NCI-H446 (cell line): Measurements from ENCODE around the gene H2BK1.

ENCODE experiments used
- DNase-seq, 2 experiments: peaks; one replicate each; lab custom pipeline; 2025; lab: John Stamatoyannopoulos, UW

H2BK1 gene

DNA sequence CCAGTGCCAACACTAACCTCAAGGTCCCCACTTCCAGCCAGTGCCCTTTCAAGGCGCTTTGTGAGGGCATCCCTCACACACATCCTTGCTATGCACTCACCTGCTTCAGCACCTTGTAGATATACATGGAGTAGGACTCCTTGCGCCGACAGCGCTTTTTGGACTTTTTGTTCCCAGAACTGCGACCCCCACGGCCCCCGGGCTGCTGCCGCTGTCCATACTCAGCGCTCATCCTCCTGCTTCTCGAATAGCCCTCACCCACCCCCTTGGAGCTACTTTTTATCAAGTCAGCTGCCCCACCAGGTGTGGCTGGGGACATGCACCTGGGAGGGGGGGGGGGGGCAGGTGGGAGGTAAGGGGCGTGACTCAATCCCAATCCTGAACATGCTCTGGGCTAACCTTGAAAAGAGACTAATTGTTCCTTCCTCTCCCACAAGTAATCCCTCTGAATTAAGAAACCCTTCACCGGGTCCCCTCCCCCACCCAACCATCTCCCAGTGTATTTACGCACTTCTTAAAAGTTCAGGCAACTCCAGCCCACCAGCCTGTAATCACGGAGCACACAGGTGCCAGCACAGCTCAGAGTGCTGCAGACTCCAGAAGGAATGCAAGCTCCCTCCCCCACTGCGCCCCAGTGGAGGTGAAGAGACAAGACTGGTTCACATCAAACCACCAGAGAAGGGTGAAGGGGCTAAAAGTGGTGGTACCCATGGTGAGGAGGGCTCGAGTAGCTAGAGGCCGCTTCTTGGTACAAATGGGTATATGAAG lies at the start of gene H2BK1:
H2BK1 (minus strand) TSS at position 402 of the 768 bp plus-strand sequence; CDS start at position 232, 170 bp downstream.
- DNase-seq, result no peak

DNA sequence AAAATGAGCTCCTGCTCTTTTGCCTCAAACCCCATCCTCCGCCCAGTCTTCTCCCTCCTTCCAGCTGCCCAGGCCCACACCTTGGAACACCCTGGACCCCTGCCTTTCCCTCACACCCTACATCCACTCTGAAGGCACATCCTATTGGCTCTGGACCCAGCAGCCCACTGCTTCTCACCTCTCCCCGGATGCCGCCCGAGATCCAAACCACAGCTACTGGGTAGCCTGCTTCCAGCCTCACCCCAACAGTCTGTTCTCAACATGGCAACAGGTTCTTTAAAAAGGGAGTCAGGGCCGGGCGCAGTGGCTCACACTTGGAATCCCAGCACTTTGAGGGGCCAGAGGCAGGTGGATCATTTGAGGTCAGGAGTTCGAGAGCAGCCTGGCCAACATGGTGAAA lies 47.7 kb upstream of the H2BK1 start:
- DNase-seq, result no peak

- DNase-seq, result no peak
Observed at GRCh38 chr7:151256410-151257045, 46.2 kb upstream of the H2BK1 start.

- no peak for DNase-seq
Observed at GRCh38 chr7:151255390-151255789, 45.1 kb upstream of the H2BK1 start.

DNA sequence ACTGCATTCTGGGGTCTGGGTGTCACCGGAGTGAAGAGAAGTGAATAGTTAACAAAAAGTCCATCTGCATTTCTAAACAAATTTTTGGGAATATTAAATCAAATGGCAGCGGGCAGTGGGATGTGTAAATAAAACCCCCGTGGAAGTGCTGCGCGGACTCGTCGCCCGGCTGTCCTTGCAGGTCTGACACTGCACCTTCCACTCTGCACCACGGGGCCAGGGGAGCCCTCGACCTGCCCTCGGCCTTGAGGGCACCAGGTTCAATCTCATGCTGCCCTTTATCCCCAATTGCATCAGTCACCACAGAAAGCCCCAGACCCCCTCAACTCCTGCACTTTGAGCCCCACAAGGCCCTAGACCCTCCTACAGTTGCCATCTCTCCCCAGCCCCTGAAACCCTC lies 44.6 kb upstream of the H2BK1 start:
- DNase-seq, result no peak

- DNase-seq, result no peak
Observed at GRCh38 chr7:151254316-151254715, 44.0 kb upstream of the H2BK1 start.

DNA sequence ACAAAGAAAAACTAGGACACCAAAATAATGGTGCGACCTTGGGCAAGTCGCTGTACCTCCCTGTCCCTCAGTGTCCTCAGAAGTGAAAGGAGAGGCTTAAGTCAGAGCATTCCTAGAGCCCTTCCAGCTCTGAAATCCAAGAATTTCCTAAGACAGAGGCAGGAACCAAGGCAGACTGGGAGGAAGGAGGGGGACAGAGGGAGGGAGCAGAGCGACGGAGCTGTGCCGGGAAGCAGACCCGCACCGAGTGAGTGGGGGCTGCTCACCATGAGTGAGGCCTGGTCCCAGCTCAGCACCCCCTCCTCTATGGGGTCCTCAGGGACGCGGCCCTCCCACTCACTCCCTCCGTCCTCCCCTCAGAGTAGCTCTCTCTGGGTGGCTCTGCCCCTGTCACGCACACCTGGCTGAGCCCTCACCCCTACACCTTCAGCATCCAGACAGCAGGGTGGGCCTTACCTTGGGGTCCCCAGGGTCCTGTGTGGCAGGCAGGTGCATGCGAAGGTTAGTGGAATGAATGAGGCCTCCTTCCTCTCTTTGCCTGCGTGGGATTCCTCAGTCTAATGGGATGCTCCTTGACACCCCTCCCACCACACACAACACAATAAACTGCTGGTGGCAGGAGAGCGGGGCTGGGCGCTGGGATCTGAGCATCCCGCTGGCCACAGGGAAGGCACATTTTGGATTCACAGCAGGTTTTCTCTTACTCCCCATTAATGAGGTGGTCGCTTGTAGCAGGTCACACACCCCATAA lies 42.8 kb upstream of the H2BK1 start:
- DNase-seq, result no peak

DNA sequence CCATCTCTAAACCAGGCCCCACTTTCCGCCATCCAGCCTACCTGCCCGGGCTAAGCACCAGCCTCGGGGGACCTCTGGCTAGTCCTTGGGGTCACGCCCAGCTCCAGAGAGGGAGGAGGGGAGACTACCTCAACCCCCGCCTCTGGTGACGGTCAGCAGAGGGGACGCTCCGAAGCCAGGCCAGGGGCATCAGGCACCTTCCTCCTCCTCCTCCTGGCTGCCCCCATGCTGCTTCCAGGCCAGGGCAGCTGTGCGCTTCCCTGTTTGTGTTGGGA lies 42.2 kb upstream of the H2BK1 start:
- no peak for DNase-seq

- peak in 1 of 2 experiments; percentile 65 for DNase-seq
Observed at GRCh38 chr7:151251689-151252560, 41.6 kb upstream of the H2BK1 start.

- no peak for DNase-seq
Observed at GRCh38 chr7:151251328-151251688, 41.0 kb upstream of the H2BK1 start.

DNA sequence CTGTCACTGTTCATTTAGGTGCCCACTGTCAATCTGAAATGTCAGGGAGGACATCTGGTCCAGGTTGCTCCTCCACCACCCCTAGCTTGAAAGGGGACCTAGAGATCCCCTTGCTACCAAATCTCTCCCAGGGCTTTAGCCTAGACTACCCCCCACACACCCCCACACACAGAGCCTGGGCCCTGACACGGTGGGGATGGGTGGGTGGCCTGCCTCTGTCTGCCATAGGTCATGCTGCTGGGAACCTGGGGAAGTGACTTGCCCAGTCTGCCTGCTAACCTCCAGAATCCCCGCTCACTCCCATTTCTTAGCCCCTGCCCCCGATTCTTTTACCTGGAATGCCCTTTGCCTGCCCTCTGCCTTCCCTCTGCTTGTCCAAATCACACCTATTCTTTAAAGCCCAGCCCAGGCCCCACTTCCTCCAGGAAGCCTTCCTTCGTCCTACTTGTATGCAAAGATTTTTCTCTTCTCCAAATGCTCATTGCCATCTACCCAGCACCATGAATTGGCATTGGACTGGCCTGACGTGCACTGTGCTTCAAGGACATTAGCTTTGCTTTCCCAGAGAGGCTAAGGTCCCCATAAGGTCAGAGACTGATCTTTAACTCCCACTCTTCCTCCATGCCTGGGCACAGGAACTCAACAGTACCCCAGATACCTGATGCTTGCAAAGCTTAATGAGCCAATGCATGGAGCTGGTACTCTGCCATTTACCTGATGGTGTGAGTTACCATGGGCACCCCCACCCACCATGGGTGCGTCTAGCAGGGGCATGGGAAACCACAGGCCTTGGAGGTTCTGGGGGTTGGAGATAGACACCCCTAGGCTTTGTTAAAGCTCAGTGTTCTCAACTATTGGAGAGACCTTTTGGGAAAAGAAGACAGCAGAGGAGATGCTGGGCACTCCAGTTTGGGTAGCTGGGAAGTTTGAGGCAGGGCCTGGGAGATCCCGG lies 40.2 kb upstream of the H2BK1 start:
- no peak for DNase-seq

GRCh38 chr7:151249732-151250072 lies 39.4 kb upstream of the H2BK1 start:
- DNase-seq, result no peak

GRCh38 chr7:151249034-151249731 lies 38.9 kb upstream of the H2BK1 start:
- DNase-seq, result no peak

DNA sequence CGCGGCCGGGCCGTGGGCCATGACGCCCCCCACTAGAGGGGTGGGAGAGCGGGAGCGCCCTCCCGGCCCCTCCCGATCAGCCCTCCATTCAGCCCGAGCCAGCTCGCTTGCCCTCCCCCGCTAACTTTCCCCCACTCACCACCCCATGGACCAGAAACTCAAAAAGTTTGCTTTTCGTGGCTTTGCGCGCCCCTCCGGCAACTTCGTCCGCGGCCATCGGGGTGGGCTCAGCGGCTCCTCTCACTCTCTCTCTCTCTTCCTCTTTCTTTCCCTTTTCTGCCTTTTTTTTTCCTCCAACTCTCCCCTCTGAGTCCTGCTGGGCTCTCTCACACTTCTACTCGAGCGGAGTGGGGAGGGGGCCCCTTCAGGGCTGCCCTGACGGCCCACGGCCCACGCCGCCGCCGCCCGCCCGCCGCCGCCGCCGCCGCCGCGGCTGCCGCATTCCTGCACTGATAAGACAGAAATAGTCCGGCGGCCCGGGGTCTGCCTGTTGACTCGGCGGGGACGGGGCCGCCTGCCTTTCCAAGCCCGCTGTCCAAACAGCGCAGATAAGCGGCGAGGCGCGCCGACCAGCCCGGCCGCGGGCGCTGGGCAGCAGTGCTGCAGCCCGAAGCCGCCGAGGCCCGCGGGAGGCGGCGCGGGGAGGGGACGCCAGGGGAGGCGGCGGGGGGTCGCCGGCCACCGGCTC lies 38.2 kb upstream of the H2BK1 start, which contains the start of gene SMARCD3:
SMARCD3 (minus strand) TSS at position 349 of the 688 bp plus-strand sequence; CDS start at position 217, 132 bp downstream.
- DNase-seq, result peak; percentile 19 to 43

GRCh38 chr7:151247611-151248345 lies 37.5 kb upstream of the H2BK1 start:
- no peak for DNase-seq

GRCh38 chr7:151246851-151247580 lies 36.7 kb upstream of the H2BK1 start:
- no peak for DNase-seq

DNA sequence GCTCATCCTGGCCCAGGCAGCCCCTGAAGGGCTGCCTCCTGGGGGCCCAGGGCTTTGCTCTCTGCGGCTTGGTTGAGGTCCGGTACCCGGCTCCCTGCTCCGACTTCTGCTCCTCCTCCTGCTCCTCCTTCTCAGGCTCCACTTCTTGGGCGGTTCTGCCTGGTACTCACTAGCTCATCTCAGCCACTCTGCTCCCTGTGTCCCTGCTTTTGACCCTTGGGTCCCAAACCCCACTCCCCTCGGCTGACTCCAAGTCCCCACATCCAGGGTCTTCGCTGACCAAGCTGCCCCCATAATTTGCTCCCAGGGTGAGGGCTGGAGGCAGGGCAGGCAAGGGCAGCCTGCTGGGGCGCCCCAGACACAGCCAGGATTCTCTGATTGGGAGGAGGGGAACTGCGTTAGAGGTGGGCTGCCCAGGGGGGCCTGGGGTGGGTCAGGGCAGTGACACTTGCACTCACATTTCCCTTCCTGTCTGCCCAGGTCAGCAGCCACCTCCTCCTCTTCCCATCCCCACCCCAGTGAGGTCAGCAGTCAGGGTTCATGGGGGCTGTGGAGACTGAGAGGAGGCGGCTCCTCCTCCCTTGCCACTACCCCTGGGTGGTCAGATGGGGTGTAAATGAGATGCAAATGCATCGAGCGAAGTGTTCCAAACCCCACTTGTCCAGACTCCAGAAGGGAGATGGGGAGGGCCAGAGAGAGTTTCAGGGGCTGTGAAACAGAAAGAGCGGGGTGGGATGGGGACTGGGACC lies 36.0 kb upstream of the H2BK1 start:
- DNase-seq, result no peak
